HG03135 (cell line): ENCODE results near the gene TIPRL.
"Not testable (repeated sequence)": the region's sequence is repeated elsewhere in the genome, so short reads cannot be mapped to it uniquely, and the experiment has no call there.

Experiments
- ATAC-seq: cut with Tn5 transposase; IDR thresholded peaks from one replicate; pipeline ENCODE4 v1.9.1; 2021; ENCODE audit warnings: mild to moderate bottlenecking, moderate library complexity; ENCODE audit not compliant: unreplicated experiment

TIPRL gene

GRCh38 chr1:168157638-168158037 is 21.1 kb upstream of the TIPRL start:
- ATAC-seq = no peak

GRCh38 chr1:168159251-168159650 is 19.5 kb upstream of the TIPRL start:
- ATAC-seq = no peak

DNA sequence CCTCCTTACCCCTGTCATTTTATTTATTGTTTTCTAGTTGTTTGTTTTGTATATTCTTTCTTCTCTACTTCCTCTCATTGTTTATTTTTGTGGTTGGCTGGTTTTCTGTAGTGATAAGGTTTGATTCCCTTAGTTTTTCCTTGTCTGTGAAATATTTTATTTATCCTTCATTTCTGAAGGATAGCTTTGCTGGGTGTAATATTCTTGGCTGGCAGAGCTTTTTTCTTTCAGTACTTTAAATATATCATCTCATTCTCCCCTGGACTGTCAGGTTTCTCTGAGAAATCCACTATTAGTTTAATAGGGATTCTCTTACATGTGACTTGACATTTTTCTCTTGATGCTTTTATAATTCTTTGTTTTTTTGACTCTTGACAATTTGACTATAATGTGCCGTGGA is 18.8 kb upstream of the TIPRL start:
- ATAC-seq = no peak

DNA sequence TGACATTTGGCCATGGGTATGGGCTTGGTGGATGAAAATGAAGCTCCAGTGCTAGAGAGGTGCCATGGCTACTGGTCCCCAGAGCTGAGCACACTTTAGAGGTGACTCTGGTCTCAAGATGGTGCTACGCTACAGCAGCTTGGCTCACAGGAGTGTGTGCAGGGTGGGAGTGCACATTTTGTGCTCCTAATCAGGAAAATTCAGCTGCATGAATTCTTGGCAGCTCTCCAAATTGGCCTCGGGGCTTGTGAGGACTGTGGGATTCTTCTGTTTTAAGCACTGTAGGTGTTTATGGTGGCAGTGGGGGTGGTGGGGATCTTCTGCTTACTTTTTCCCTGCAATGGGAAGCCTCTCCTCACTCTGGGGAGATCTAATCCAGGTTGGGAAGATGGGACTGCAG is 17.3 kb upstream of the TIPRL start:
- no peak for ATAC-seq

DNA sequence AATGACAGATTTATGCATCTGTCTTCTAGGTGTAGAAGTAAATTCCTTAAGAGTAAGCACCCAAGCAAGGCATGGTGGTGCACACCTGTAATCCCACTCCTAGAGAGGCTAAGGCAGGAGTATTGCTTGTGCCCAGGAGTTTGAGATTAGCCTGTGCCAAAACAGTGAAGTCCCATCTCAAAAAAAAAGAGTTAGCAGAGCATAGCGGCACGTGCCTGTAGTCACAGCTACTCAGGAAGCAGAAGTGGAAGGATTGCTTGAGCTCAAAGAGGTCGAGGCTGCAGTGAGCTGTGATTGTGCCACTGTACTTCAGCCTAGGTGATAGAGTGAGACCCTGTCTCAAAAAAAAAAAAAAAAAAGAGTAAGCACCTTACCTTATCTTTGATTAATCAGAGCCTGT is 15.1 kb upstream of the TIPRL start:
- no peak for ATAC-seq

DNA sequence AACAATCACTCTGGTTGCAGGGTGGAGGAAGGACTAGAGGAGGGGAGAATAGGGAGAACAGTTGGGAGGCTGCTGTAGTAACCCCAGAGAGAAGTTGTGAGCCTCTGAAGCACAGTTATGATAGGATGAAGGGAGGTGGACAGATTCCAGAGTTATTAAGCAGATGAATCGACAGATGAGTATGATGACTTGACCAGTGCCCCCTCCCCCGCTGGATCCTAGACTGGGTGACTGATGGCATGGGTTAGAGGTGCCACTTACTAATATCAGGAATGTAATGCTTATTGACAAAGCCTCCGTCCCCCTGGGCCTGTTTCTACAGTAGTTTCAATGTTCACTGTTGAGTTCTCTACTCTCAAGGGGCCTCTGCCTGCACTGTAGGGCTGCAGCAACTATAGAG is 14.0 kb upstream of the TIPRL start:
- ATAC-seq = no peak

DNA sequence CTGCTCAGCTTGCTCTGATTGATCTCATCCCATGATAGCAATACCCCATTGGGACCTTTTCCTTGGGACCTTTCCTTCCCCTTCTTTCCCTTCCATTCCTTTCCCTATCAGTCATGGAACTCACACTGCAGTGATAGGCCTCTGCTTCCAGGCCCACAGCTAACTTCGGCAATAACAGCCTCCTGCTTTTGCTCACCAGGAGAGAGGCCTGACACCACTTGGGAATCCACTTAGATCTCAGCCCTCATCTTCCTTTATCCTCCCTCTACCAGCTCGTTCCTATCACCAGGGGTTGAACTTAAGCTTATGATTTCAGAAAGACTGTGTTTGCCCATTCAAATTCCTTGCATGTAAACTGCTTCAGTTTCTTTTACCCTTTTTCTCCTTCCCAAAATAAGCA is 11.0 kb upstream of the TIPRL start:
- no peak for ATAC-seq

DNA sequence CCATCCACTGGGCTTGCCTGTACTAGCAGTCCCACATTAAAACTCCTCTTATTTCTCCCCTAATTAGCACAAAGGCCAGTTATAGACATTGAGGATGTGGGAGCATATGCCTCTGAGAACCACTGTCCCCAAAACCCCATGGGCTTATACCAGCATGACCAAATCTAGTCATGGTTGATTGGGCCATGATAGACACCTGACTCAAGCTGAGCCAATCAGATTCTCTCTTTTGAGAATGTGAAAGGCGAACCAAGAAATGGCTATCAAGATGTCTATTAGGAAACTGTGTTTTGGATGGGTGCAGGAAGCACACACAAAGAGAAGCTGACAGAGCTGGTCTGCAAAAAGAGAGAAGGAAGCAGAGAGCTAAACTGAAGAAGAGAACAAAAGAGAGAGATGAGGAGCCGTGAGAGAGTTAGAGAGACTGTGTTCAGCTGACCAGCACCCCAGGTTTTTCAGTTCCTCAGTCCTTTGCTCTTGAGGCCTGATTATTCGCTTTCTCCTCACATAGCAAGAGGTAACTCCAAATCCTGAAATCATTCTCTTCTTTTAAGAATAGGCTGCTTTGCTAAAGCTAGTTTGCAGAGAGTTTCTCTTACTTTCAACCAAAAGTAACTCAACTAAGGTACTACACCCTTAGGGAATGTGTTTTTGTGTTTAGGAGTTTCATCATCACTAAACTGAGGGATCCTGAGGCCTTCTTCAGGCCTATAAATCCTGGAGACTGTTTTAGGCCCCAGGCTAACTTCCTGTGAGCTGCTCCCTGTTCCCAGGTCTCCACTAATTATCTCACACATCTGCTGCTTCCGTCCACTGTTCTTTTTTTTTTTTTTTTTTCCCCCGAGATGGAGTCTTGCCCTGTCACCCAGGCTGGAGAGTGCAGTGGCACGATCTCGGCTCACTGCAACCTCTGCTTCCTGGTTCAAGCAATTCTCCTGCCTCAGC is 7.9 kb upstream of the TIPRL start:
- ATAC-seq = no peak

DNA sequence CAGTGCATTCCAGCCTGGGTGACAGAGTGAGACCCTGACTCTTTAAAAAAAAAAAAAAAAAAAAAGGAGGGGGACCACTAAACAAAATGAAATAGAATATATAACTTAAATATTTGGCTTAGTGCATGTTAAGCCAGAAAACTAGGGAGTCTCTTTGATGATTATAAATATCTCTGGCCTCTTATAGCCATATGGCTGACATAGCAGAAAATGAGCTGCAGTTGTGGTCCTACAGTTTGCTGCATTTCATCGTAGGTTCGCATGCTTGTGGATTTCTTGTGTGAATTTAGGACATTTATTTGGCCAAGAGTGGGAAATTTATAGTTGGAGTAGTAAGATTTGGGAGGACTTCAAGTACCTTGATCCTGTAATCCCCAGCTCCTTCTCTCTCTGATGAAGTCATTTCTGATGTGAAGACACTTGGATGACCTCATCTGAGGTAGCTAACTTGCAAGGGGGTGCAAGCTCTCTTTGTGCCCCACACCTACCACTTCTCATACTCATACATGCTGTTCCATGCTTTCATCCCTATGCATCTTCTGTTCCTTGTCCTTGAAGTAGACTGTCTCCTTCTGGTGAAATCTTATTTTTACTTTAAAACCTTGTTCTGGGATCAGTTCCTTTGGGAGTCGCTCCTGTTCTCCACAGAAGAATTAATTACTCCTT is 6.4 kb upstream of the TIPRL start:
- ATAC-seq = no peak

DNA sequence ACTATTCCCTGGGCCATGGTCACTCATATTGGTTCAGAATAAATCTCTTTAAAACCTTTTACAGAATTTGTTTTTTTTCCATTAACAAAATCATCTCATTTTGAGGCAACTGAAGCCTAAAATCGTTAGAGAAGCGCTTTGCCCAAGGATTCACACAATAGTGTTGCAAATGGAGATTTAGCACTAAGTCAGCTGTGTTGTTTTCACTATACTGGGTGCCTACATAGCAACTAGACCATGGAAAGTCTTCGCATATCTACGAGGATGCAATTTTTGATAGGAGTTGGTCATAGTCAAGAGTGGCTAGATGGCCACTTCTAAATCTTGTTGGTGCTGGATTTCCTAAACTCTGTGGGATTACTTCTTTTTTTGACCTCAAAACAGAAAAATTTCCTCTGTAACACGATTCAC is 530 bp upstream of the TIPRL start:
- no peak for ATAC-seq

GRCh38 chr1:168179438-168180147 is 831 bp downstream of the TIPRL start:
- no peak for ATAC-seq

GRCh38 chr1:168180148-168180524 is 1.4 kb downstream of the TIPRL start:
- no peak for ATAC-seq

- not testable (repeated sequence) for ATAC-seq
Observed at GRCh38 chr1:168181063-168181720, 2.4 kb downstream of the TIPRL start.

DNA sequence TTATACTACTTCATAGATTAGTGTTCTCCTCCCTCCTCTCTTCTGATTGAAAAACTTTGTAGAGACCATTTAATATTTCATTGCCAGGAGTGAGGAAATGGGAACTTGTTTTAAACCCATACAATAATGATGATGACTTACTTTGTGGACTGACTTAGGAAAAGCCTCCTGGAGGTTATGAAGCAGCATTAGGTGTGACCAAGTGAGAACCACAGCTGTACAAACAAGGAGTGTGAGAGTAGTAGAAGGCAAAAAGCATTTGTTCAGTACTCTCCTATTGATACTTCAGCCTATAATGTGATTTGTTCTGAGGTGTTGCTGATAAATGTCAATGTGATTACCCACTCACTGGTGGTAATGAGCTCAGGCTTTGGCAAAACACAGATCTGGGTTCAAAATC is 8.4 kb downstream of the TIPRL start:
- no peak for ATAC-seq

- ATAC-seq = no peak
Observed at GRCh38 chr1:168190403-168190802, 11.6 kb downstream of the TIPRL start.

GRCh38 chr1:168195199-168196135 is 16.7 kb downstream of the TIPRL start:
- ATAC-seq = no peak

DNA sequence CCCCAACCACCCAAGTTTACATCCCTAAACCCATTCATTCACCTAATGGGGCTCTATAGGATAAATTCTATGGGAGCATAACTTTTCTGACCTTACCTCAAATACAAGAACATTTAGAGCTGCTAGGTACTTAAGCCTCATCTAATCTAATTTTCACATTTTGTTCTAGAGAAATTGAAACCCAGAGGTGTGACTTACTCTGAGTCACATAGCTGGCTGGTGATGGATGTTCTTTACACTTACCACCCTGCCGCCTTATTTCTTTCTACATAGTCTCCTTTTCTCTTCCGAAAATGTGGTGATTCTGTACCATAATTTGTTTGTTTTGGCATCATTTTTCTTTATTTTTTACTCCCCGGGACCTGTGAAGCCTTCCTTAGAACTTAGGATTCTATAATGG is 20.3 kb downstream of the TIPRL start:
- ATAC-seq = no peak

DNA sequence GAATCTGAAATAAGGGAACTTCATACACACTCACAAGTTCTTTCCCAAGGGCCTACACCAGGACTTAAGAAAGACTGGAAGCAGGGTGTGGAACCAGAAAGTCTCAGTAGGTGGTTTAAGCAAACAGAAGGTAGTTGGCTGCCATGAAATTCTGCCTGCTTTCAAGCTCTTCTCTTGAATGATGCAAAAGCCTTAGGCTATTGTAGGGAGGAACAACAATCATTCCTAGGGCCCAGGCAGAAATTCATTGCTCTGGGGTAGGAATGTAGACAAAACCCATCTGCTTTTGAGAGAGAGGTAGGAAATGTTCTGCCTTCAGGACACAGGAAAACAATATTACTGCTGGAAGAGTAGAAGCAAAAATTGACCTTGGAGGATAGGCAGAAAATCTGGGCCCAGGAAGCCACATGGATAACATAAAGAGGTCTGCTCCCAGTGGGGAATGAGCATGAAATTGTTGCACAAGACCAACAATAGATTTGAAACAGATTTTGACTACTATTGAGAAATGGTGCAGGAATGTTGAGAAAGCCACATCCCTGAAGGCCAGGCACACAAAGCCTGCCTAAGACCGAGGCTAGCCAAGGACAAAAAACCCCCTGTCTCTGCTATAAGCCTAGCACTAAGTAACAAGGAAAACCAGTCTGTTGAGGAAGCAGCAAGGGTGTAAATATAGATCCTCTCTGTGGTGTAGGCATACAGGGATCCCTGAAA is 24.3 kb downstream of the TIPRL start:
- no peak for ATAC-seq

GRCh38 chr1:168206111-168206510 is 27.3 kb downstream of the TIPRL start:
- ATAC-seq = no peak
